C4-2B (cell line): ENCODE results near the gene BMERB1.
"Not testable (repeated sequence)": the region's sequence is repeated elsewhere in the genome, so short reads cannot be mapped to it uniquely, and the experiment has no call there.

Experiments
- CTCF ChIP-seq: fragments of 450-650 bp; conservative IDR thresholded peaks from 2 replicates; pipeline ENCODE4 v1.5.1; 2017; ENCODE audit warnings: mild to moderate bottlenecking
- ZFX ChIP-seq: fragments of 450-650 bp; IDR thresholded peaks from 2 replicates; pipeline ENCODE4 v1.6.1; 2017

- not testable (repeated sequence) for TF ChIP-seq CTCF, ZFX
These were observed 42.6 kb downstream of the BMERB1 start for GRCh38 chr16:15476971-15477370.
